HCT116 (cell line): ENCODE data around the gene VANGL1. TPM values are rescaled to one million over a fixed set of nuclear protein-coding genes. Genes with fewer than 3 reads are reported as not detected.

Source experiments
- ATAC-seq: fragments of 200-7000 bp; cut with Tn5 transposase; 2 replicates; pipeline ENCODE4 v1.9.1; 2020; ENCODE audit warnings: mild to moderate bottlenecking, moderate library complexity
- BruUV-seq: library from RNA; stranded (reverse); fragments of 400-500 nt; replicated peaks from 2 replicates; lab custom pipeline; 2021; lab: Mats Ljungman, UMichigan
- CTCF ChIA-PET: fragments of 300-600 bp; sonication (Branson Sonifier 250); formaldehyde crosslinking; loops from one replicate; lab custom pipeline; 2021; ENCODE audit warnings: antibody characterized with exemption; lab: Charles Lee
- POLR2A ChIA-PET: fragments of 300-600, 350-600 bp; sonication (Branson Sonifier 250); formaldehyde crosslinking; loops from one replicate; lab custom pipeline; 2021; ENCODE audit warnings: antibody characterized with exemption; lab: Charles Lee
- RAD21 ChIA-PET, 2 experiments: fragments of 300-600 bp; sonication (Branson Sonifier 250); formaldehyde crosslinking; loops; one replicate each; lab custom pipeline; 2023; ENCODE audit warnings: low total read pairs in 2 of 2; ENCODE audit not compliant: uncharacterized antibody in 2 of 2, unreplicated experiment in 2 of 2, low non-redundant PET in 1 of 2; lab: Charles Lee
- DNase-seq: peaks from one replicate; pipeline ENCODE4 v3.0.0-alpha.2; 2010; ENCODE audit warnings: low read depth, low spot score
- H2AFZ ChIP-seq: fragments of 200-600 bp; shearing (Covaris generic), sonication (generic); 2 replicates; pipeline ENCODE4 v1.6.1; 2017; ENCODE audit warnings: low read depth, mixed run types, mixed read lengths, antibody characterized with exemption, low read length; ENCODE audit not compliant: poor library complexity, severe bottlenecking
- H3K27ac ChIP-seq: 2 replicates; pipeline ENCODE4 v1.5.1; 2012; ENCODE audit warnings: low read depth, low read length
- H3K27me3 ChIP-seq: fragments of 200-600 bp; sonication (generic); 2 replicates; pipeline ENCODE4 v1.6.1; 2016; ENCODE audit warnings: mixed run types, low read length, mixed read lengths; ENCODE audit not compliant: insufficient read depth
- H3K36me3 ChIP-seq, 2 experiments: fragments of 200-500 bp in 1 of 2; fragments of 200-600 bp in 1 of 2; sonication (Bioruptor generic) in 1 of 2; sonication (generic) in 1 of 2; 2 replicates each; pipeline versions ENCODE4 v1.5.1 to v1.6.1; 2014 to 2016; ENCODE audit warnings: low read length in 2 of 2, inconsistent platforms in 1 of 2, mixed read lengths in 1 of 2, mixed run types in 1 of 2; ENCODE audit not compliant: insufficient read depth in 2 of 2, control insufficient read depth in 1 of 2
- H3K4me1 ChIP-seq, 2 experiments: fragments of 200-600 bp in 1 of 2; sonication (generic) in 1 of 2; 2 replicates each; pipeline versions ENCODE4 v1.5.1 to v1.6.1; 2012 to 2017; ENCODE audit warnings: low read length in 2 of 2, inconsistent platforms in 1 of 2, mild to moderate bottlenecking in 1 of 2, mixed read lengths in 1 of 2, mixed run types in 1 of 2, moderate library complexity in 1 of 2; ENCODE audit not compliant: insufficient read depth in 2 of 2, control insufficient read depth in 1 of 2
- H3K4me2 ChIP-seq: fragments of 200-600 bp; sonication (generic); 2 replicates; pipeline ENCODE4 v1.6.1; 2017; ENCODE audit warnings: mixed run types, low read length, mixed read lengths
- H3K4me3 ChIP-seq, 2 experiments: fragments of 200-600 bp in 1 of 2; sonication (generic) in 1 of 2; replicated peaks in 1 of 2; 2 replicates each; pipeline ENCODE4 v1.5.1; 2011 to 2016; ENCODE audit warnings: low read length in 2 of 2, control low read depth in 1 of 2, low read depth in 1 of 2, mild to moderate bottlenecking in 1 of 2, mixed read lengths in 1 of 2, mixed run types in 1 of 2
- H3K79me2 ChIP-seq: fragments of 200-600 bp; sonication (generic); 2 replicates; pipeline ENCODE4 v1.6.1; 2017; ENCODE audit warnings: mild to moderate bottlenecking, mixed run types, low read length, moderate library complexity, mixed read lengths; ENCODE audit not compliant: insufficient read depth
- H3K9ac ChIP-seq: fragments of 200-600 bp; sonication (generic); 2 replicates; pipeline ENCODE4 v1.6.1; 2016; ENCODE audit warnings: low read length, mixed read lengths
- H3K9me2 ChIP-seq: fragments of 200-600 bp; sonication (generic), shearing (Covaris generic); 2 replicates; pipeline ENCODE4 v1.6.1; 2017; ENCODE audit warnings: mixed run types, mild to moderate bottlenecking, moderate library complexity; ENCODE audit not compliant: insufficient read depth
- H3K9me3 ChIP-seq, 2 experiments: fragments of 200-500 bp in 1 of 2; fragments of 200-600 bp in 1 of 2; sonication (Bioruptor generic) in 1 of 2; sonication (generic) in 1 of 2; 2 replicates each; pipeline ENCODE4 v1.6.1; 2014 to 2017; ENCODE audit warnings: low read length in 2 of 2, mixed read lengths in 2 of 2, inconsistent platforms in 1 of 2, low read depth in 1 of 2, mild to moderate bottlenecking in 1 of 2, mixed run types in 1 of 2, moderate library complexity in 1 of 2; ENCODE audit not compliant: control insufficient read depth in 1 of 2, insufficient read depth in 1 of 2
- H4K20me1 ChIP-seq: fragments of 200-600 bp; sonication (generic), shearing (Covaris generic); 2 replicates; pipeline ENCODE4 v1.6.1; 2017; ENCODE audit warnings: mixed run types, mild to moderate bottlenecking, moderate library complexity; ENCODE audit not compliant: insufficient read depth
- ATF3 ChIP-seq: IDR thresholded peaks from 2 replicates; pipeline ENCODE4 v1.6.1; 2012
- CBX3 ChIP-seq: IDR thresholded peaks from 2 replicates; pipeline ENCODE4 v1.6.1; 2012; ENCODE audit warnings: low read depth
- CEBPB ChIP-seq: IDR thresholded peaks from 2 replicates; pipeline ENCODE4 v1.6.1; 2012; ENCODE audit warnings: low read depth
- EZH2 ChIP-seq: fragments of 200-600 bp; sonication (generic); IDR thresholded peaks from 2 replicates; pipeline ENCODE4 v1.6.1; 2017; ENCODE audit warnings: antibody characterized with exemption, mixed run types
- FOSL1 ChIP-seq: IDR thresholded peaks from 2 replicates; pipeline ENCODE4 v1.6.1; 2012; ENCODE audit warnings: low read depth
- JUND ChIP-seq: IDR thresholded peaks from 2 replicates; pipeline ENCODE4 v1.6.1; 2012
- MAX ChIP-seq: IDR thresholded peaks from 2 replicates; pipeline ENCODE4 v1.6.1; 2012
- POLR2A ChIP-seq: IDR thresholded peaks from 2 replicates; pipeline ENCODE4 v1.7.0; 2011; ENCODE audit warnings: borderline replicate concordance; ENCODE audit not compliant: insufficient read depth, insufficient read length; ENCODE audit errors: extremely low read depth
- POLR2AphosphoS5 ChIP-seq: IDR thresholded peaks from 2 replicates; pipeline ENCODE4 v1.6.1; 2011; ENCODE audit warnings: mild to moderate bottlenecking, low read depth, low read length, moderate library complexity
- RAD21 ChIP-seq: IDR thresholded peaks from 2 replicates; pipeline ENCODE4 v1.6.1; 2012; ENCODE audit warnings: low read depth, mild to moderate bottlenecking
- SIN3A ChIP-seq: IDR thresholded peaks from 2 replicates; pipeline ENCODE4 v1.6.1; 2012; ENCODE audit warnings: low read depth
- SP1 ChIP-seq: IDR thresholded peaks from 2 replicates; pipeline ENCODE4 v1.6.1; 2012; ENCODE audit warnings: low read depth
- SRF ChIP-seq: IDR thresholded peaks from 2 replicates; pipeline ENCODE4 v1.6.1; 2012; ENCODE audit warnings: low read depth
- YY1 ChIP-seq: IDR thresholded peaks from 2 replicates; pipeline ENCODE4 v1.6.1; 2011; ENCODE audit warnings: low read length, low read depth, moderate library complexity, mild to moderate bottlenecking; ENCODE audit not compliant: insufficient replicate concordance; ENCODE audit errors: extremely low read depth
- ZNF274 ChIP-seq: fragments of 200-500 bp; sonication (Bioruptor generic); IDR thresholded peaks from 2 replicates; pipeline ENCODE4 v1.6.1; 2014; ENCODE audit warnings: mild to moderate bottlenecking, low read depth, low read length, inconsistent platforms
- intact Hi-C: fragments of 100-400 bp; cut with micrococcal nuclease; formaldehyde crosslinking; loops from 2 replicates; pipeline ENCODE4 v1.10.0; 2022
- total RNA-seq: library from RNA; stranded (reverse); gene quantifications from one replicate; pipeline ENCODE4 v1.2.1, GENCODE V29; 2021; ENCODE audit not compliant: unreplicated experiment
- TF ChIP-seq, protein P1 (sequence below): IDR thresholded peaks from 2 replicates; pipeline ENCODE4 v1.6.1; 2012; ENCODE audit warnings: low read depth

Gene VANGL1
- total RNA-seq, 1 experiment from 2014 or later, result 23.5 TPM

- Histone ChIP-seq H3K4me3 (no peak overlapping the region), H3K9ac (no peak overlapping the region), H3K4me1 (peaks cover 19 to 24% of the 10 kb centered on the region in 2 experiments; a peak in 3 of 4 replicates), H3K9me2 (no peaks in the 10 kb centered on the region)
- ATAC-seq, result no peak
- ChIA-PET POLR2A (no interaction called here), CTCF (interaction anchor here (2.0 kb wide), 1 partner anchor 59 kb away, joined by 9 read pairs; no protein-coding TSS in a partner anchor)
- no TSS peak for BruUV-seq
- no peak for DNase-seq
- TF ChIP-seq SRF, result no peak
- TF ChIP-seq, protein P1, sequence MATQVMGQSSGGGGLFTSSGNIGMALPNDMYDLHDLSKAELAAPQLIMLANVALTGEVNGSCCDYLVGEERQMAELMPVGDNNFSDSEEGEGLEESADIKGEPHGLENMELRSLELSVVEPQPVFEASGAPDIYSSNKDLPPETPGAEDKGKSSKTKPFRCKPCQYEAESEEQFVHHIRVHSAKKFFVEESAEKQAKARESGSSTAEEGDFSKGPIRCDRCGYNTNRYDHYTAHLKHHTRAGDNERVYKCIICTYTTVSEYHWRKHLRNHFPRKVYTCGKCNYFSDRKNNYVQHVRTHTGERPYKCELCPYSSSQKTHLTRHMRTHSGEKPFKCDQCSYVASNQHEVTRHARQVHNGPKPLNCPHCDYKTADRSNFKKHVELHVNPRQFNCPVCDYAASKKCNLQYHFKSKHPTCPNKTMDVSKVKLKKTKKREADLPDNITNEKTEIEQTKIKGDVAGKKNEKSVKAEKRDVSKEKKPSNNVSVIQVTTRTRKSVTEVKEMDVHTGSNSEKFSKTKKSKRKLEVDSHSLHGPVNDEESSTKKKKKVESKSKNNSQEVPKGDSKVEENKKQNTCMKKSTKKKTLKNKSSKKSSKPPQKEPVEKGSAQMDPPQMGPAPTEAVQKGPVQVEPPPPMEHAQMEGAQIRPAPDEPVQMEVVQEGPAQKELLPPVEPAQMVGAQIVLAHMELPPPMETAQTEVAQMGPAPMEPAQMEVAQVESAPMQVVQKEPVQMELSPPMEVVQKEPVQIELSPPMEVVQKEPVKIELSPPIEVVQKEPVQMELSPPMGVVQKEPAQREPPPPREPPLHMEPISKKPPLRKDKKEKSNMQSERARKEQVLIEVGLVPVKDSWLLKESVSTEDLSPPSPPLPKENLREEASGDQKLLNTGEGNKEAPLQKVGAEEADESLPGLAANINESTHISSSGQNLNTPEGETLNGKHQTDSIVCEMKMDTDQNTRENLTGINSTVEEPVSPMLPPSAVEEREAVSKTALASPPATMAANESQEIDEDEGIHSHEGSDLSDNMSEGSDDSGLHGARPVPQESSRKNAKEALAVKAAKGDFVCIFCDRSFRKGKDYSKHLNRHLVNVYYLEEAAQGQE, result no peak
- TF ChIP-seq POLR2AphosphoS5, result no peak
- no peak for TF ChIP-seq FOSL1
- TF ChIP-seq YY1, result no peak
- no peak for TF ChIP-seq ZNF274
- no peak for TF ChIP-seq EZH2
- no peak for TF ChIP-seq ATF3
- TF ChIP-seq JUND, result no peak
- TF ChIP-seq POLR2A, result no peak
- no peak for TF ChIP-seq MAX
- no peak for TF ChIP-seq CBX3
- TF ChIP-seq RAD21, result no peak
- TF ChIP-seq CEBPB, result no peak
- no peak for TF ChIP-seq SP1
- TF ChIP-seq SIN3A, result no peak
- TF ChIP-seq, all 23 proteins: peak for 0
- intact Hi-C loops, result no loop called here
- Histone ChIP-seq H2AFZ (no peak overlapping the region), H3K79me2 (peaks cover 94% of the 10 kb centered on the region), H3K9me3 (no peaks in the 10 kb centered on the region), H4K20me1 (no peaks in the 10 kb centered on the region), H3K4me2 (no peak overlapping the region), H3K27me3 (no peaks in the 10 kb centered on the region), H3K27ac (no peak overlapping the region), H3K36me3 (peaks cover 3 to 13% of the 10 kb centered on the region in 2 experiments; a peak in 3 of 4 replicates)
- RAD21 ChIA-PET, result no interaction called here
These were observed 6.3 kb downstream of the VANGL1 start for GRCh38 chr1:115647919-115648650.
